NCI-H2081 (cell line): Measurements from ENCODE around the gene NGB.

ENCODE experiments used
- DNase-seq, 2 experiments: peaks; one replicate each; lab custom pipeline; 2025; lab: John Stamatoyannopoulos, UW

Gene NGB

GRCh38 chr14:77230914-77231313, 40.1 kb downstream of the NGB start:
- no peak for DNase-seq

GRCh38 chr14:77228056-77228455, 43.0 kb downstream of the NGB start:
- DNase-seq: no peak

- no peak for DNase-seq
These were observed 45.0 kb downstream of the NGB start for GRCh38 chr14:77225892-77226557.

GRCh38 chr14:77225254-77225653, 45.8 kb downstream of the NGB start:
- DNase-seq: no peak

- no peak for DNase-seq
These were observed 46.8 kb downstream of the NGB start for GRCh38 chr14:77224212-77224611.

GRCh38 chr14:77222546-77223225, 48.3 kb downstream of the NGB start:
- DNase-seq: no peak

- DNase-seq: no peak
These were observed 49.6 kb downstream of the NGB start for GRCh38 chr14:77221241-77221871.

- DNase-seq: no peak
These were observed 50.6 kb downstream of the NGB start for GRCh38 chr14:77220246-77221017.

GRCh38 chr14:77219591-77219990, 51.4 kb downstream of the NGB start:
- no peak for DNase-seq

GRCh38 chr14:77217551-77217950, 53.5 kb downstream of the NGB start:
- DNase-seq: no peak
